Upper lobe of left lung (tissue), 6 donors: ENCODE results near the gene MCTP1. TPM values are rescaled to one million over a fixed set of nuclear protein-coding genes. Genes with fewer than 3 reads are reported as not detected.

Source experiments
- ATAC-seq, 2 donors: fragments of 200-7000 bp; cut with Tn5 transposase; one replicate each; pipeline ENCODE4 v1.9.1; 2022; ENCODE audit warnings: mild to moderate bottlenecking in 2 of 2, moderate library complexity in 2 of 2; ENCODE audit not compliant: low FRiP score in 2 of 2
- DNase-seq, 2 donors: peaks; one replicate each; pipeline ENCODE4 v3.0.0-alpha.2; 2019 to 2020
- H3K27ac ChIP-seq, 4 donors: fragments of 200-600 bp; sonication (generic); one replicate each; pipeline ENCODE4 v1.5.1; 2016 to 2019
- H3K27me3 ChIP-seq, 4 donors: fragments of 200-600 bp; sonication (generic); one replicate each; pipeline ENCODE4 v1.5.1; 2017 to 2019
- H3K36me3 ChIP-seq, 4 donors: fragments of 200-600 bp; sonication (generic); one replicate each; pipeline ENCODE4 v1.5.1; 2016 to 2019
- H3K4me1 ChIP-seq, 4 donors: fragments of 200-600 bp; sonication (generic); one replicate each; pipeline ENCODE4 v1.5.1; 2018 to 2019
- H3K4me3 ChIP-seq, 4 donors: fragments of 200-600 bp; sonication (generic); one replicate each; pipeline ENCODE4 v1.5.1; 2017 to 2019; ENCODE audit warnings: mild to moderate bottlenecking in 2 of 4, moderate library complexity in 1 of 4
- H3K9me3 ChIP-seq, 4 donors: fragments of 200-600 bp; sonication (generic); one replicate each; pipeline ENCODE4 v1.5.1; 2018 to 2019
- CTCF ChIP-seq, 6 experiments: fragments of 450-650 bp in 4 of 6; fragments of 200-600 bp in 2 of 6; sonication (generic) in 2 of 6; IDR thresholded peaks; one replicate each; pipeline ENCODE4 v1.5.1; 2016 to 2019; ENCODE audit warnings: antibody characterized with exemption in 6 of 6
- EP300 ChIP-seq, 4 donors: sonication (generic); formaldehyde crosslinking; IDR thresholded peaks; one replicate each; pipeline ENCODE4 v1.5.1; 2017; ENCODE audit warnings: antibody characterized with exemption in 4 of 4, control low read depth in 2 of 4
- POLR2A ChIP-seq, 4 donors: fragments of 450-650 bp; IDR thresholded peaks; one replicate each; pipeline ENCODE4 v1.5.1; 2016 to 2017; ENCODE audit warnings: antibody characterized with exemption in 4 of 4, mild to moderate bottlenecking in 2 of 4
- POLR2AphosphoS5 ChIP-seq, 2 donors: sonication (generic); formaldehyde crosslinking; IDR thresholded peaks; one replicate each; pipeline ENCODE4 v1.5.1; 2017; ENCODE audit warnings: antibody characterized with exemption in 2 of 2
- WGBS, 2 donors: methylation state at CpG; one replicate each; pipeline ENCODE4 v1.1.5; 2017 to 2018; 5-methylcytosine and 5-hydroxymethylcytosine counted together
- total RNA-seq, 6 donors: library from RNA; depleted of rRNA in 4 of 6; stranded (reverse); fragments of >200 nt in 4 of 6; gene quantifications; one replicate each; pipeline versions ENCODE4 v1.1.0 to v1.2.1, GENCODE V29; 2016 to 2021
- donor health status: DM: no; HTN: no; CAD: no; lungs with moderate emphysema.
- donor health status: DM: no; HTN: yes; CAD: no; lungs with severe emphysema.

The MCTP1 gene
- total RNA-seq, 6 donors from 2014 or later: 30.4 to 43.8 (median 38.3) TPM

GRCh38 chr5:94751460-94751859 is 533.4 kb downstream of the MCTP1 start:
- H3K4me1 ChIP-seq: peaks cover 0 to 3% (median 0%) of the 10 kb centered on the region in 4 donors
- peak; percentile 32 to 78 for ATAC-seq
- DNase-seq: peak in 1 of 2 donors; percentile 47
- H3K27ac ChIP-seq: no peak overlapping the region
- no peaks in the 10 kb centered on the region for H3K36me3 ChIP-seq
- WGBS, 2 donors: 61 to 78% methylated on average over 9 of the region's 9 CpGs
- H3K9me3 ChIP-seq: no peaks in the 10 kb centered on the region
- no peaks in the 10 kb centered on the region for H3K27me3 ChIP-seq
- H3K4me3 ChIP-seq: no peak overlapping the region
- TF ChIP-seq POLR2A (IDR thresholded peaks at IDR 0.05) (no peak), POLR2AphosphoS5 (IDR thresholded peaks at IDR 0.05) (no peak), EP300 (IDR thresholded peaks at IDR 0.05) (no peak), CTCF (IDR thresholded peaks at IDR 0.05) (no peak)

GRCh38 chr5:94750681-94751080 is 534.2 kb downstream of the MCTP1 start:
- no peaks in the 10 kb centered on the region for H3K27me3 ChIP-seq
- TF ChIP-seq CTCF (IDR thresholded peaks at IDR 0.05) (no peak), POLR2A (IDR thresholded peaks at IDR 0.05) (no peak), POLR2AphosphoS5 (IDR thresholded peaks at IDR 0.05) (no peak), EP300 (IDR thresholded peaks at IDR 0.05) (no peak)
- no peak overlapping the region for H3K27ac ChIP-seq
- DNase-seq: no peak
- H3K4me3 ChIP-seq: no peak overlapping the region
- H3K36me3 ChIP-seq: no peaks in the 10 kb centered on the region
- no peaks in the 10 kb centered on the region for H3K9me3 ChIP-seq
- 92 to 94% methylated on average over 4 of the region's 4 CpGs for WGBS, 2 donors
- peaks cover 0 to 3% (median 0%) of the 10 kb centered on the region in 4 donors for H3K4me1 ChIP-seq
- ATAC-seq: no peak

GRCh38 chr5:94749042-94749441 is 535.9 kb downstream of the MCTP1 start:
- TF ChIP-seq POLR2AphosphoS5 (IDR thresholded peaks at IDR 0.05) (no peak), CTCF (IDR thresholded peaks at IDR 0.05) (no peak), EP300 (IDR thresholded peaks at IDR 0.05) (no peak), POLR2A (IDR thresholded peaks at IDR 0.05) (no peak)
- H3K4me1 ChIP-seq: peaks cover 0 to 3% (median 0%) of the 10 kb centered on the region in 4 donors
- DNase-seq (no peak), ATAC-seq (no peak)
- H3K4me3 ChIP-seq: no peak overlapping the region
- no peaks in the 10 kb centered on the region for H3K36me3 ChIP-seq
- H3K27me3 ChIP-seq: no peaks in the 10 kb centered on the region
- no peak overlapping the region for H3K27ac ChIP-seq
- WGBS, 2 donors: 79 to 92% methylated on average over 2 of the region's 2 CpGs
- H3K9me3 ChIP-seq: no peaks in the 10 kb centered on the region

- WGBS, 2 donors: 57 to 63% methylated on average over 3 of the region's 3 CpGs
- ATAC-seq: no peak
- DNase-seq: no peak
- H3K36me3 ChIP-seq: no peaks in the 10 kb centered on the region
- H3K27ac ChIP-seq: no peak overlapping the region
- no peaks in the 10 kb centered on the region for H3K27me3 ChIP-seq
- no peak overlapping the region for H3K4me3 ChIP-seq
- TF ChIP-seq EP300 (IDR thresholded peaks at IDR 0.05): no peak
- no peak for TF ChIP-seq CTCF (IDR thresholded peaks at IDR 0.05)
- no peak for TF ChIP-seq POLR2AphosphoS5 (IDR thresholded peaks at IDR 0.05)
- no peak for TF ChIP-seq POLR2A (IDR thresholded peaks at IDR 0.05)
- H3K9me3 ChIP-seq: no peaks in the 10 kb centered on the region
- peaks cover 0 to 3% (median 0%) of the 10 kb centered on the region in 4 donors for H3K4me1 ChIP-seq
These were observed 536.7 kb downstream of the MCTP1 start for GRCh38 chr5:94748212-94748611.

GRCh38 chr5:94747371-94747770 is 537.5 kb downstream of the MCTP1 start:
- peaks cover 0 to 3% (median 0%) of the 10 kb centered on the region in 4 donors for H3K4me1 ChIP-seq
- TF ChIP-seq POLR2A (IDR thresholded peaks at IDR 0.05): no peak
- no peak for TF ChIP-seq EP300 (IDR thresholded peaks at IDR 0.05)
- TF ChIP-seq POLR2AphosphoS5 (IDR thresholded peaks at IDR 0.05): no peak
- TF ChIP-seq CTCF (IDR thresholded peaks at IDR 0.05): no peak
- no peak overlapping the region for H3K27ac ChIP-seq
- no peak overlapping the region for H3K4me3 ChIP-seq
- H3K36me3 ChIP-seq: no peaks in the 10 kb centered on the region
- H3K27me3 ChIP-seq: no peaks in the 10 kb centered on the region
- DNase-seq (no peak), ATAC-seq (no peak)
- WGBS, 2 donors: 83 to 98% methylated on average over 4 of the region's 4 CpGs
- H3K9me3 ChIP-seq: no peaks in the 10 kb centered on the region
